CD4-positive, alpha-beta T cell treated with Interleukin-15 for 4 hours (primary cell): ENCODE results near the gene THAP7.

Experiments used
- DNase-seq: peaks from one replicate; pipeline ENCODE4 v3.0.0-alpha.2; 2020; ENCODE audit warnings: low spot score

Gene THAP7

GRCh38 chr22:20964090-20964798, 37.7 kb downstream of the THAP7 start:
- DNase-seq = no peak

- DNase-seq = no peak
These were observed 38.5 kb downstream of the THAP7 start for GRCh38 chr22:20963201-20964052.

GRCh38 chr22:20962491-20962945, 39.4 kb downstream of the THAP7 start:
- no peak for DNase-seq

GRCh38 chr22:20960609-20961008, 41.3 kb downstream of the THAP7 start:
- DNase-seq = no peak

- no peak for DNase-seq
These were observed 42.1 kb downstream of the THAP7 start for GRCh38 chr22:20959578-20960461.

- no peak for DNase-seq
These were observed 44.1 kb downstream of the THAP7 start for GRCh38 chr22:20957683-20958431.

- no peak for DNase-seq
These were observed 44.7 kb downstream of the THAP7 start for GRCh38 chr22:20957102-20957682.

- no peak for DNase-seq
These were observed 45.4 kb downstream of the THAP7 start for GRCh38 chr22:20956258-20957101.

GRCh38 chr22:20955548-20955947, 46.4 kb downstream of the THAP7 start:
- no peak for DNase-seq

- no peak for DNase-seq
These were observed 48.0 kb downstream of the THAP7 start for GRCh38 chr22:20953668-20954500.

- DNase-seq = no peak
These were observed 48.6 kb downstream of the THAP7 start for GRCh38 chr22:20953342-20953608.

GRCh38 chr22:20952544-20953341, 49.2 kb downstream of the THAP7 start:
- no peak for DNase-seq

- no peak for DNase-seq
These were observed 50.0 kb downstream of the THAP7 start for GRCh38 chr22:20951932-20952380.

GRCh38 chr22:20951151-20951931, 50.6 kb downstream of the THAP7 start:
- no peak for DNase-seq

- no peak for DNase-seq
These were observed 52.2 kb downstream of the THAP7 start for GRCh38 chr22:20949698-20950183.
